ENCODE data around the gene NEBL.

DNA sequence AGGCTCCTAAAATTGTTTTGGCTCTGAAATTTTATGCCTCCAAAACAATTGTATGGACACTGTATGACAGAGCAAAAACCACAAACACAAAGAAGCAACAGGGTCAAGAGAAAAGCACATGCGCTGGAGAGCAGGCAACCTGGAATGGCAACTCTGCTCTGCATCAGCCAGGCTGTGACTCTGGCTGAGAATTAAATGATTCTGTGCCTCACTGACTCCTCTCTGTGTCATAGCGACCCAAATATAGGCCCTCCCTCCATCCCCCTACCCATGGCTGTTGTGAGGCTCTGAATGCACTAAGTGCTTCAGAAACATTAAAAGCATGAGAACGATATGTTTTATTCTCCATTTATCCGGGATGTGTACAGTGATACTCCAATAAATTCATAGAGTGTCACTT is 24.9 kb upstream of the NEBL start:
- TF ChIP-seq, protein P1, sequence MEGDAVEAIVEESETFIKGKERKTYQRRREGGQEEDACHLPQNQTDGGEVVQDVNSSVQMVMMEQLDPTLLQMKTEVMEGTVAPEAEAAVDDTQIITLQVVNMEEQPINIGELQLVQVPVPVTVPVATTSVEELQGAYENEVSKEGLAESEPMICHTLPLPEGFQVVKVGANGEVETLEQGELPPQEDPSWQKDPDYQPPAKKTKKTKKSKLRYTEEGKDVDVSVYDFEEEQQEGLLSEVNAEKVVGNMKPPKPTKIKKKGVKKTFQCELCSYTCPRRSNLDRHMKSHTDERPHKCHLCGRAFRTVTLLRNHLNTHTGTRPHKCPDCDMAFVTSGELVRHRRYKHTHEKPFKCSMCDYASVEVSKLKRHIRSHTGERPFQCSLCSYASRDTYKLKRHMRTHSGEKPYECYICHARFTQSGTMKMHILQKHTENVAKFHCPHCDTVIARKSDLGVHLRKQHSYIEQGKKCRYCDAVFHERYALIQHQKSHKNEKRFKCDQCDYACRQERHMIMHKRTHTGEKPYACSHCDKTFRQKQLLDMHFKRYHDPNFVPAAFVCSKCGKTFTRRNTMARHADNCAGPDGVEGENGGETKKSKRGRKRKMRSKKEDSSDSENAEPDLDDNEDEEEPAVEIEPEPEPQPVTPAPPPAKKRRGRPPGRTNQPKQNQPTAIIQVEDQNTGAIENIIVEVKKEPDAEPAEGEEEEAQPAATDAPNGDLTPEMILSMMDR (IDR thresholded peaks at IDR 0.05): no peak
- TF ChIP-seq POLR2A (IDR thresholded peaks at IDR 0.05): no peak
